ENCODE results near the gene PTPN4.

DNA sequence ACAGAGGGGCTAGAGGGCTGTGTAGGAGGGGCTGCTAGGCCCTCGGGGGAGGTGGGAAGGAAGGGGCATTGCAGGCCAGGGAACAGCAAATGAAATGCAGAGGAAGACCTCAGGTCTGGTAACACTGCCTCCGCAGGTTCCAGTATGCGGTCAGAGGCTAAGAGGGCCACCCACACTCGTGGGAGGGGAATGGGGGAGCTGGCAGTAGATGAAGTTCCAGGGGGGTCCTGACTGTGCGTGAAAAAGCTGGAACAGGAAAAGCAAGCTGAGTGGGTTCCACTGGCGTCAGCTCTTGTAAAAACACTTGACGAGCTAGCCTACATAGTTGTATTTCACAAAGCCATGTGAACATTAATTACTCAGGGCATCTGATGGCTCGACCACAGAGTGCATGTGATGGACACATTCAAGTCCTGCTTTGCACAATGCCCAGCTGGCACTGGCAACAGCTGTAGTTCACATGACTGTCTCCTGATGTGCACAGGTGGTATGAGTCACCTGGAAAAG, 29.0 kb upstream of the PTPN4 start:
- TF ChIP-seq, protein P1, sequence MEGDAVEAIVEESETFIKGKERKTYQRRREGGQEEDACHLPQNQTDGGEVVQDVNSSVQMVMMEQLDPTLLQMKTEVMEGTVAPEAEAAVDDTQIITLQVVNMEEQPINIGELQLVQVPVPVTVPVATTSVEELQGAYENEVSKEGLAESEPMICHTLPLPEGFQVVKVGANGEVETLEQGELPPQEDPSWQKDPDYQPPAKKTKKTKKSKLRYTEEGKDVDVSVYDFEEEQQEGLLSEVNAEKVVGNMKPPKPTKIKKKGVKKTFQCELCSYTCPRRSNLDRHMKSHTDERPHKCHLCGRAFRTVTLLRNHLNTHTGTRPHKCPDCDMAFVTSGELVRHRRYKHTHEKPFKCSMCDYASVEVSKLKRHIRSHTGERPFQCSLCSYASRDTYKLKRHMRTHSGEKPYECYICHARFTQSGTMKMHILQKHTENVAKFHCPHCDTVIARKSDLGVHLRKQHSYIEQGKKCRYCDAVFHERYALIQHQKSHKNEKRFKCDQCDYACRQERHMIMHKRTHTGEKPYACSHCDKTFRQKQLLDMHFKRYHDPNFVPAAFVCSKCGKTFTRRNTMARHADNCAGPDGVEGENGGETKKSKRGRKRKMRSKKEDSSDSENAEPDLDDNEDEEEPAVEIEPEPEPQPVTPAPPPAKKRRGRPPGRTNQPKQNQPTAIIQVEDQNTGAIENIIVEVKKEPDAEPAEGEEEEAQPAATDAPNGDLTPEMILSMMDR (IDR thresholded peaks at IDR 0.05; ENCODE audit: low read length) = no peak
- TF ChIP-seq EZH2 (optimal IDR thresholded peaks at IDR 0.05; ENCODE audit: low read depth, low read length) = no peak
- TF ChIP-seq EZH2phosphoT487 (IDR thresholded peaks at IDR 0.05; ENCODE audit: low read length) = no peak

Measured in MM.1S (cell line).